Measurements from ENCODE around the gene TTC33.
"Not testable (repeated sequence)": the region's sequence is repeated elsewhere in the genome, so short reads cannot be mapped to it uniquely, and the experiment has no call there.

Gene TTC33

GRCh38 chr5:40716000-40716399 is 39.8 kb downstream of the TTC33 start:
- no peak for DNase-seq

GRCh38 chr5:40714001-40714400 is 41.8 kb downstream of the TTC33 start:
- no peak for DNase-seq

GRCh38 chr5:40710575-40710974 is 45.2 kb downstream of the TTC33 start:
- not testable (repeated sequence) for DNase-seq

GRCh38 chr5:40705484-40705883 is 50.3 kb downstream of the TTC33 start:
- DNase-seq: not testable (repeated sequence)

GRCh38 chr5:40702027-40702426 is 53.7 kb downstream of the TTC33 start:
- not testable (repeated sequence) for DNase-seq

- DNase-seq: no peak
Measured at GRCh38 chr5:40700116-40700782, 55.5 kb downstream of the TTC33 start.

GRCh38 chr5:40694433-40694832 is 61.3 kb downstream of the TTC33 start:
- no peak for DNase-seq

GRCh38 chr5:40691894-40692293 is 63.9 kb downstream of the TTC33 start:
- no peak for DNase-seq

GRCh38 chr5:40690267-40690666 is 65.5 kb downstream of the TTC33 start:
- DNase-seq: no peak

GRCh38 chr5:40689438-40689837 is 66.3 kb downstream of the TTC33 start:
- DNase-seq: peak; percentile 48 to 62

GRCh38 chr5:40688996-40689395 is 66.8 kb downstream of the TTC33 start:
- no peak for DNase-seq

GRCh38 chr5:40688127-40688761 is 67.5 kb downstream of the TTC33 start:
- DNase-seq: peak; percentile 81 to 91

GRCh38 chr5:40687321-40687720 is 68.4 kb downstream of the TTC33 start:
- DNase-seq: peak; percentile 21 to 29

GRCh38 chr5:40685976-40686486 is 69.7 kb downstream of the TTC33 start:
- no peak for DNase-seq

GRCh38 chr5:40685193-40685592 is 70.6 kb downstream of the TTC33 start:
- DNase-seq: no peak

- no peak for DNase-seq
Measured at GRCh38 chr5:40683305-40683704, 72.5 kb downstream of the TTC33 start.

GRCh38 chr5:40682154-40683017 is 73.4 kb downstream of the TTC33 start:
- DNase-seq: no peak

- peak; percentile 44 to 55 for DNase-seq
Measured at GRCh38 chr5:40681363-40682153, 74.2 kb downstream of the TTC33 start.

GRCh38 chr5:40680741-40681362 is 74.9 kb downstream of the TTC33 start:
- peak; percentile 49 to 53 for DNase-seq

- peak; percentile 24 to 37 for DNase-seq
Measured at GRCh38 chr5:40679913-40680681, 75.7 kb downstream of the TTC33 start, which contains the start of gene PTGER4. PTGER4 (plus strand) TSS chr5:40679915; CDS start chr5:40680994, 1,079 bp downstream.

All from activated CD4-positive, alpha-beta T cell treated with anti-CD3 and anti-CD28 coated beads for 4 hours (primary cell).